GM12801 (cell line): Measurements from ENCODE around the gene GIMAP5.

Experiments used
- TF ChIP-seq, protein P1 (sequence below): IDR thresholded peaks from one replicate; pipeline ENCODE4 v1.5.1; 2011; ENCODE audit warnings: control low read depth; ENCODE audit not compliant: insufficient read length; ENCODE audit errors: extremely low read depth

Gene GIMAP5

DNA sequence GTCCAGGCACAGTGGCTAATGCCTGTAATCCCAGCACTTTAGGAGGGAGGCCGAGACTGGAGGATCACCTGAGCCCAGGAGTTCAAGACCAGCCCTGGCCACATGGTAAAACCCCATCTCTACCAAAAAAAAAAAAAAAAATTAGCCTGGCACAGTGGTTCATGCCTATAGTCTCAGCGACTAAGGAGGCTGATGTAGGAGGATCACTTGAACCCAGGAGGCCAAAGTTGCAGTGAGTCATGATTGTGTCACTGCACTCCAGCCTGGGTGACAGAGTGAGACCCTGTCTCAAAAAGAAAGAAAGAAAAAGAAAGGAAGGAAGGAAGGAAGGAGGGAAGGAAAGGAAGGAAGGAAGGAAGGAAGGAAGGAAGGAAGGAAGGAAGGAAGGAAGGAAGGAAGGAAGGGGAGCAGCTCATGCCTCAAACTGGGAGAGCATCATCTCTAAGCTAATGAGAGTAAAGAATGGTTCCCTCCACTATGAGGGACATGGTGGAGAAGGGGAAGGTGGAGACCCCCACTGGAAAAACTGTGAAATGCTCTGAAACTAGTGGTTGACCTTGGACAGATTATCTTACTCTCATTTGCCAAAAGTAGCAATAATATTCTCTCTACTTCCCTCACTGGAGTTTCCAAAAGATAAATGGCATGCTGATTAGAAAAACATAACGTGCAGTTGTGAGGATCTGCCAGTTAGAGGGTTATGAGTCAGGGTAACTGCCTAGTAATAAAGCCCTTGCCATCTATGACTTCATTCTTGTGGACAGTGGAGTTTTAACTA lies 16.8 kb downstream of the GIMAP5 start:
- TF ChIP-seq, protein P1, sequence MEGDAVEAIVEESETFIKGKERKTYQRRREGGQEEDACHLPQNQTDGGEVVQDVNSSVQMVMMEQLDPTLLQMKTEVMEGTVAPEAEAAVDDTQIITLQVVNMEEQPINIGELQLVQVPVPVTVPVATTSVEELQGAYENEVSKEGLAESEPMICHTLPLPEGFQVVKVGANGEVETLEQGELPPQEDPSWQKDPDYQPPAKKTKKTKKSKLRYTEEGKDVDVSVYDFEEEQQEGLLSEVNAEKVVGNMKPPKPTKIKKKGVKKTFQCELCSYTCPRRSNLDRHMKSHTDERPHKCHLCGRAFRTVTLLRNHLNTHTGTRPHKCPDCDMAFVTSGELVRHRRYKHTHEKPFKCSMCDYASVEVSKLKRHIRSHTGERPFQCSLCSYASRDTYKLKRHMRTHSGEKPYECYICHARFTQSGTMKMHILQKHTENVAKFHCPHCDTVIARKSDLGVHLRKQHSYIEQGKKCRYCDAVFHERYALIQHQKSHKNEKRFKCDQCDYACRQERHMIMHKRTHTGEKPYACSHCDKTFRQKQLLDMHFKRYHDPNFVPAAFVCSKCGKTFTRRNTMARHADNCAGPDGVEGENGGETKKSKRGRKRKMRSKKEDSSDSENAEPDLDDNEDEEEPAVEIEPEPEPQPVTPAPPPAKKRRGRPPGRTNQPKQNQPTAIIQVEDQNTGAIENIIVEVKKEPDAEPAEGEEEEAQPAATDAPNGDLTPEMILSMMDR = no peak

DNA sequence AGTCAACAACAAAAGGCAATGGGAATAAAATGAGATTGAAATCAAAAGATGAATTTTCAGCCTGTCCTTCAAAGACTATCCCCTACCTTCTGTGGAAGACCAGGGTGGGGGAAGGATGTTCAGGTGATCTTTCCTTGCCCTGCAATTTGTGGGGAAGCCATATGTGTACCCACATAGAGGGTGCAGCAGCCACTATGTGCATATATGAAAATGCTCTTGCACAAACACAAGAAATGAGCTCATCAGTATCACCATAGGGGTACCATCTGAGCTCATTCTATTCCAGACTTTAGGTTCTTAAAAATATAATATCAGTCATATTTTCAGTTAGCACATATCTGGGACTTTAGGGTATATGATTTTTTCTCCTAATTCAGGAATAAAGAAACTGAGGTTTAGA lies 17.7 kb downstream of the GIMAP5 start:
- TF ChIP-seq, protein P1 = no peak

DNA sequence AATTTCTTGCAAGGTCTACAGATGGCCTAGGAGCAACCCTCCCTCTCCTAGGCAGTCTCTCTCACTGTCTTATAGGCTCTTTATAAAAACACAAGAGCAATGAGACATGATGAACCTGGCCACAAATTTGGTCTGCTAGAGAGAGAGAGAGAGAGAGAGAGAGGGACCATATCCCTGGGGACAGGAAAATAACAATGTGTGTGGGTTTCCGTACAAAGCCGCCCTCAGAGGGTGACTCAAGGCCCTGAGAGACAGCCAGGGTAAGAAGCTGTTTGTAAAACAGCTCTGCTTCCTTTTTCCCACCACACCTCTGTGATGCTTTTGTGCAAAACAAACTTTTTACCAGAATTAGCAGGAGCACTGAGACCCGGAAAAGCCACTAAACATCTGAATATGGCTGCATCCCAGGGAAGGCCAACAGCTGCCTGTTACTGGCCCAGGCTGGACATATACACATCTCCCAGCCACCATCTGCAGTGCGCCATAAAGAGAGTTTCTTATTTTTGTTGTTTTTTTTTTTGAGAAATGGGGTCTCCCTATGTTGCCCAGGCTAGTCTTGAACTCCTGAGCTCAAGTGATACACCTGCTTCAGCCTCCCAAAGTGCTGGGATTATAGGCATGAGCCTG lies 18.4 kb downstream of the GIMAP5 start:
- TF ChIP-seq, protein P1 = no peak

DNA sequence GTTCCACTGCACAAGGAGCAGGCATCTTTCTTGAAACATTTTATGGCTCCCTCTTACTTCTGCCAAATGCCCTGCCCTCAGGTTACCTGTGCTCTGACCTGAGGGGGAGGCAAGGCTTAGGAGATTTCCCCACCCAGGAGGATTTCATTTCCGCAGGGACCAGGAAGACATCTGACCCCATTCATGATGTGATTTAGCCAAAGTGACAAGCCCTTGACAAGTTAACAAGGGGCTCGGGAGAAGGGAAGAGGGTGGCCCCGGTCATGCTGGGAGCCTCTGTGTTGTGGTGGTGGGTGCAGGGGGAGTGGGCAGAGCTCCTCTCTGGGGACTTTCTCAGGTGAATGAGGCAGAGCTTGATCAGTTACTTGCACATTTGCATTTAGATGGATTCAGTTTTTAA lies 18.9 kb downstream of the GIMAP5 start:
- TF ChIP-seq, protein P1 = no peak

DNA sequence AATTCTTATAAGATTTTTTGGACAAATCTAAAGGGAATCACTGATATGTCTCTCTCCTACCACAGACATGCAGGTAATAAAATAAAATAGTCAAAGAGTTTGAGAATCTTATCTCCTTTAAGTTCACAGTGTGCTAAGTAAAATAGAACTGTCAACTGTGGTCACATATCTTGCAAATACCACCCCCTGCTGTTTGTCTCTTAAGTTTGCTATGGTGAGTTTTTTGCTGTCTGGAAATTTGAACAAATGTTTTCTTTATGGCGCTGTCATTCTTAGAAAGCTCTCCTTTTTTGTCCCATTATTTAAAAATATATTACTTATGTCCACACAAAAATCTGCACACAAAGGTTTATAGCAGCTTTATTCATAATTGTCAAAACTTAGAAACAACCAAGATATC lies 19.6 kb downstream of the GIMAP5 start:
- TF ChIP-seq, protein P1 = no peak

DNA sequence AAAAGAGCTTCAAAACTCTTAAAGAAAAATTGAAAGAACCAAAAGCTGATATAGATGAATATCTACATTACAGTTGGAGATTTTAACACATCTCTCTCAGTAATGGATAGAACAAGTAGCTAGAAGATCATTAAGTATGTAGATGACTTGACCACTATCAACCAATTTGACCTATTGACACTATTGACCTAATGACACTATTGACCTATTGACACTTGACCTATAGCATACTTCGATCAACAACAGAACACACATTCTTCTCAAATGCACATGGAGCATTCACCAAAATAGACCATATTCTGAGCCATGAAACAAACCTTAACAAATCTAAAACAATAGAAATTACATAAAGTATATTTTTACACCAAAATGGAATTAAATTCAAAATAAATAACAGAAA lies 22.3 kb downstream of the GIMAP5 start:
- TF ChIP-seq, protein P1 = no peak

DNA sequence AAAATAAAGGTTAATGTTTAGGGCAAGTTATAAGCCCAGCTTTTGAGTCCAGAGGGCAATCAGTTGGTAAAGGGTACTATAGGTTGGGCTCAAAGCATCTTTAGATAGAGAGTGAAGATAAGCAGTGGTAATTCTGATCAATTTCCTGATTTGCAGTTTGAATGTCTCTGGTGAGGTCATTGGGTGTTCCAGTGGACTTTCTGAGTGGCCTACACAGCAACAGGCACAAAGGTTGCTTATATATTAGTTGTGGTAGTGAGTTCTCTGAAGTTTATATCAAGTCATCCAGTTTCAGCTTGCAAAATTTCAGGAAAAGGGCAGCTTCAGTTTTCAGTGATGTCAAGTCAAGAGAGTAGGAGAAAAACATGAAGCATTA lies 29.1 kb downstream of the GIMAP5 start:
- TF ChIP-seq, protein P1 = no peak
